ENCODE data around the gene CDH6.

The CDH6 gene

DNA sequence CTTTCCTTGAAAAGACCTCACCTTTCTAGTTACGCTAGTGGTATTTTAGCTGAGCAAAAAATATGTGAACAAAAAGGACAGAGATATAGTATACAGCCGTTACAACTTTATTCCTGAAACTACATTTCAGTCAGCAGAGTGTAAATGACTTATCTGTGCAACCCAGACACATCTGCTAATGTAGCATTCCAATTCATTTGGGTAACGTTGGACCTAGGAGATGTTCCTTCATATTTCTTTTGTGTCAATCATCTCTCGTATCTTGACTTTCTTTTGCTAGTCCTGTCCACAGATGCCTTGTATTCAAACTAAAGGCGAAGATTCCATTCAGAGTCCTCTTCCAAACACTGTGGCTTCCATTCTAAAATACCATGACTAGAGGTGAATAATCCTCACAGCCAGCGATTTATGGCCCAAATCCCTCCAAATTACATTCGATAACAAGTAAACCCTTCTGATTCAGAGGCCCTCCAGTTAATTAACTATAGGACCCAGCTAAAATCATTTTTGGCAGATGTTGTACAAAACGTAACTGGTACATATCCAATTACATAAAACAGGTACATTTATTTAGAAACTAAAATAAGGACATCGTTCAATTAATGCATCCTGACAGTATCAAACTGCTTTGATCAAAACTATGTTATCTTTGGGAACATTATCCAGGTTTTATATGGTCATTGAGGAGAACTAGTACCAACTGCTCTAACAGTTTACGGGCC lies 182.7 kb downstream of the CDH6 start:
- Histone ChIP-seq H3K9me3 (ENCODE audit: control insufficient read depth, insufficient read depth, low read depth, low read length) (no peaks in the 10 kb centered on the region), H3K27ac (ENCODE audit: low read depth, low read length) (no peak overlapping the region), H3K4me3 (ENCODE audit: low read depth, low read length) (no peak overlapping the region), H3K9ac (ENCODE audit: low read length) (no peak overlapping the region), H3K4me1 (ENCODE audit: control insufficient read depth, insufficient read depth, low read length) (no peaks in the 10 kb centered on the region), H3K36me3 (ENCODE audit: control insufficient read depth, insufficient read depth, low read length) (no peaks in the 10 kb centered on the region), H3K27me3 (ENCODE audit: control insufficient read depth, insufficient read depth, low read length) (no peaks in the 10 kb centered on the region)

DNA sequence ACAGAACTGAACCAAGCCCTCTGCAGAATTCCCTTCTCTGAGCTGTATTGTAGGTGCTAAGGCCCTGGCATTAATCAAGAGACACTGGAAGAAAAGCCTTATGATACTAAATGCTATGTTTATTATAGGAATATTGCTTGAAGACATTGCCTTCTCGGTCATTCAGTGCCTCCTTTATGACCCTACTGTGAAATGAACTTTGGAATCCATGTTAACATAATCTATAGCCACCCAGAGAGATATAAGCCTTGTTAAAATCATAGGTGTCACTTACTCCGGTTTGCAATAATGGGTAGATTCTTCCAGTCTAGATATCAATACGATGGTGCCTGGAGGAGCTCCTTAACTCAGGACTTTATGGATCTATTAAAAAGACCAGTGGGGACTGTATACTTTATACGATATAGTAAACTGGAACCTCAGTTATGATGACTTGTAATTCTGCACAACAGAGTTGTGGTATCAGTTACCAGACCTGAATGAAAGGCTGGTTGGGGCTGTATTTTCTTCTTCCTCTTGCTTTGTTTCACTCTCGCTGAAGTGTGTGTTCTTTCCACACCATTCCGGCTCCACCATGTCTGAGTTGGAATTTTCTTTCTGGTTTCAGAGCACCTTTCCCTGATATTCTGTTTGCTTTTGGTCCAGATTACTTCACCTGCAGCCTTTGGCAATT lies 183.9 kb downstream of the CDH6 start:
- Histone ChIP-seq H3K4me3 (ENCODE audit: low read depth, low read length) (no peak overlapping the region), H3K4me1 (ENCODE audit: control insufficient read depth, insufficient read depth, low read length) (peaks cover 6% of the 10 kb centered on the region), H3K27me3 (ENCODE audit: control insufficient read depth, insufficient read depth, low read length) (no peaks in the 10 kb centered on the region), H3K27ac (ENCODE audit: low read depth, low read length) (no peak overlapping the region), H3K36me3 (ENCODE audit: control insufficient read depth, insufficient read depth, low read length) (no peaks in the 10 kb centered on the region), H3K9me3 (ENCODE audit: control insufficient read depth, insufficient read depth, low read depth, low read length) (no peaks in the 10 kb centered on the region), H3K9ac (ENCODE audit: low read length) (no peak overlapping the region)

GRCh38 chr5:31378136-31378535 lies 184.7 kb downstream of the CDH6 start:
- H3K27ac ChIP-seq (ENCODE audit: low read depth, low read length) = no peak overlapping the region
- no peaks in the 10 kb centered on the region for H3K9me3 ChIP-seq (ENCODE audit: control insufficient read depth, insufficient read depth, low read depth, low read length)
- no peaks in the 10 kb centered on the region for H3K36me3 ChIP-seq (ENCODE audit: control insufficient read depth, insufficient read depth, low read length)
- peaks cover 9% of the 10 kb centered on the region for H3K4me1 ChIP-seq (ENCODE audit: control insufficient read depth, insufficient read depth, low read length)
- H3K9ac ChIP-seq (ENCODE audit: low read length) = no peak overlapping the region
- H3K27me3 ChIP-seq (ENCODE audit: control insufficient read depth, insufficient read depth, low read length) = no peaks in the 10 kb centered on the region
- no peak overlapping the region for H3K4me3 ChIP-seq (ENCODE audit: low read depth, low read length)
